Adrenal gland (tissue), 12 donors: ENCODE measurements around the gene GPAT3. TPM values are rescaled to one million over a fixed set of nuclear protein-coding genes. Genes with fewer than 3 reads are reported as not detected.
"Not testable (repeated sequence)": the region's sequence is repeated elsewhere in the genome, so short reads cannot be mapped to it uniquely, and the experiment has no call there.

Experiments
- DNase-seq, 7 donors: peaks; one replicate each; pipeline ENCODE4 v3.0.0-alpha.2; 2019 to 2020
- H3K27ac ChIP-seq, 5 donors: fragments of 200-600 bp; sonication (generic) in 4 of 5; 1 replicate in 3 of 5; 2 replicates in 2 of 5; pipeline versions ENCODE4 v1.5.1 to v1.8.0; 2016 to 2020; ENCODE audit warnings: mild to moderate bottlenecking in 1 of 5
- H3K27me3 ChIP-seq: fragments of 200-600 bp; 2 replicates; pipeline ENCODE4 v1.8.0; 2021
- H3K36me3 ChIP-seq, 2 donors: fragments of 200-600 bp; replicated peaks in 1 of 2; 1 replicate in 1 of 2; 2 replicates in 1 of 2; pipeline versions ENCODE4 v1.5.1 to v1.8.0; 2018 to 2022
- H3K4me1 ChIP-seq, 2 donors: fragments of 200-600 bp; replicated peaks in 1 of 2; 1 replicate in 1 of 2; 2 replicates in 1 of 2; pipeline versions ENCODE4 v1.5.1 to v1.8.0; 2018 to 2021
- H3K4me3 ChIP-seq, 4 donors: fragments of 200-600 bp; sonication (generic) in 3 of 4; one replicate each; pipeline ENCODE4 v1.5.1; 2016 to 2018
- H3K9me3 ChIP-seq, 3 donors: fragments of 200-600 bp; sonication (generic) in 1 of 3; replicated peaks in 1 of 3; 1 replicate in 2 of 3; 2 replicates in 1 of 3; pipeline versions ENCODE4 v1.5.1 to v1.8.0; 2016 to 2021
- CTCF ChIP-seq, 6 experiments: fragments of 450-650 bp in 4 of 6; fragments of 200-600 bp in 2 of 6; sonication (generic) in 1 of 6; IDR thresholded peaks; 1 replicate in 5 of 6; 2 replicates in 1 of 6; pipeline versions ENCODE4 v1.5.1 to v1.8.0; 2016 to 2021; ENCODE audit warnings: antibody characterized with exemption in 6 of 6, mild to moderate bottlenecking in 2 of 6, moderate library complexity in 1 of 6
- POLR2A ChIP-seq, 2 donors: fragments of 450-650 bp; IDR thresholded peaks; one replicate each; pipeline ENCODE4 v1.6.1; 2017; ENCODE audit warnings: antibody characterized with exemption in 2 of 2, mild to moderate bottlenecking in 2 of 2, moderate library complexity in 1 of 2
- WGBS, 4 donors: extraction: QIAGEN DNeasy Blood & Tissue Kit in 2 of 4; methylation state at CpG; one replicate each; pipeline versions ENCODE4 v1.1.5 to v1.1.7; 2013 to 2017; 5-methylcytosine and 5-hydroxymethylcytosine counted together
- intact Hi-C, 2 donors: fragments of 100-400 bp; cut with DNase I; formaldehyde crosslinking; loops; one replicate each; pipeline versions ENCODE4 v1.14.1 to v1.15.0; 2022 to 2023
- polyA plus RNA-seq, 3 donors: library from polyadenylated mRNA; stranded (reverse); fragments of 200-250 nt in 2 of 3; fragments of 350-450 nt in 1 of 3; fragmentation: Illumina TruSeq in 1 of 3; extraction: RNeasy Lipid Tissue Mini Kit (QIAGEN cat#74804) in 1 of 3; gene quantifications; one replicate each; pipeline ENCODE4 v1.2.3, GENCODE V29; 2013 to 2014
- total RNA-seq, 9 donors: library from RNA; depleted of rRNA in 4 of 9; stranded (reverse); fragments of >200 nt in 4 of 9; fragments of 120-200 nt in 1 of 9; fragmentation: NEBNext Ultra II Directional in 1 of 9; extraction: Animal tissue kit (Norgen Biotek cat#: 25700) in 1 of 9; gene quantifications; one replicate each; pipeline versions ENCODE4 v1.1.0 to v1.2.4, GENCODE V29; 2013 to 2023
- donor health status: healthy with polysubstance abuse.
- donor health status: Bipolar disorder and iron deficiency.
- donor health status: DM: yes; HTN: yes; CAD: no.
- donor health status: DM: no; HTN: no; CAD: no.
- donor health status: DM: no; HTN: no; CAD: no.
- donor health status: DM: yes; HTN: yes; CAD: no.

GPAT3 gene
- total and polyA plus RNA-seq, 12 donors: 0.12 to 15.4 (median 0.98) TPM

- H3K36me3 ChIP-seq: no peaks in the 10 kb centered on the region
- DNase-seq: no peak
- H3K4me3 ChIP-seq: no peak overlapping the region
- H3K4me1 ChIP-seq: no peaks in the 10 kb centered on the region
- H3K27ac ChIP-seq: no peak overlapping the region
- TF ChIP-seq CTCF (IDR thresholded peaks at IDR 0.05) (no peak), POLR2A (IDR thresholded peaks at IDR 0.05) (no peak)
- H3K9me3 ChIP-seq: no peaks in the 10 kb centered on the region
- H3K27me3 ChIP-seq: no peaks in the 10 kb centered on the region
- WGBS, 4 donors: 38 to 57% (median 49%) methylated on average over 3 of the region's 3 CpGs
- intact Hi-C loops: no loop called here
Observed at GRCh38 chr4:83574247-83574646, 38.3 kb downstream of the GPAT3 start.

- H3K4me1 ChIP-seq, DNase-seq, intact Hi-C loops, H3K4me3 ChIP-seq, H3K27me3 ChIP-seq, H3K9me3 ChIP-seq, H3K27ac ChIP-seq, H3K36me3 ChIP-seq: not testable (repeated sequence)
- 85 to 94% (median 88%) methylated on average over 3 of the region's 3 CpGs for WGBS, 4 donors
Observed at GRCh38 chr4:83576237-83576636, 40.3 kb downstream of the GPAT3 start.

- 79 to 82% (median 81%) methylated on average over 10 of the region's 10 CpGs for WGBS, 4 donors
- no peak overlapping the region for H3K27ac ChIP-seq
- DNase-seq: no peak
Observed at GRCh38 chr4:83581411-83582288, 45.7 kb downstream of the GPAT3 start.

GRCh38 chr4:83582289-83582785 lies 46.4 kb downstream of the GPAT3 start:
- peak; percentile 76 to 85 (median 81) for DNase-seq
- no peak for TF ChIP-seq POLR2A (IDR thresholded peaks at IDR 0.05)
- TF ChIP-seq CTCF (IDR thresholded peaks at IDR 0.05): no peak
- 48 to 60% (median 55%) methylated on average over 5 to 7 of the region's 7 CpGs for WGBS, 4 donors
- no peaks in the 10 kb centered on the region for H3K9me3 ChIP-seq
- H3K4me3 ChIP-seq: no peak overlapping the region
- no peak overlapping the region for H3K27ac ChIP-seq
- no peaks in the 10 kb centered on the region for H3K36me3 ChIP-seq
- no peaks in the 10 kb centered on the region for H3K27me3 ChIP-seq
- H3K4me1 ChIP-seq: peaks cover 5 to 9% of the 10 kb centered on the region in 2 donors
- intact Hi-C loops: no loop called here

More at GRCh38 chr4:83581411-83582288, 45.7 kb downstream of the GPAT3 start:
- Histone ChIP-seq H3K36me3 (no peaks in the 10 kb centered on the region), H3K9me3 (no peaks in the 10 kb centered on the region), H3K4me1 (peaks cover 5 to 9% of the 10 kb centered on the region in 2 donors), H3K4me3 (no peak overlapping the region), H3K27me3 (no peaks in the 10 kb centered on the region)
- TF ChIP-seq CTCF (IDR thresholded peaks at IDR 0.05) (no peak), POLR2A (IDR thresholded peaks at IDR 0.05) (no peak)
- intact Hi-C loops: no loop called here
